GM21381 (cell line): ENCODE measurements around the gene FLAD1.

Experiments
- ATAC-seq: cut with Tn5 transposase; IDR thresholded peaks from one replicate; pipeline ENCODE4 v1.9.1; 2021; ENCODE audit warnings: mild to moderate bottlenecking, moderate library complexity; ENCODE audit not compliant: unreplicated experiment

The FLAD1 gene

DNA sequence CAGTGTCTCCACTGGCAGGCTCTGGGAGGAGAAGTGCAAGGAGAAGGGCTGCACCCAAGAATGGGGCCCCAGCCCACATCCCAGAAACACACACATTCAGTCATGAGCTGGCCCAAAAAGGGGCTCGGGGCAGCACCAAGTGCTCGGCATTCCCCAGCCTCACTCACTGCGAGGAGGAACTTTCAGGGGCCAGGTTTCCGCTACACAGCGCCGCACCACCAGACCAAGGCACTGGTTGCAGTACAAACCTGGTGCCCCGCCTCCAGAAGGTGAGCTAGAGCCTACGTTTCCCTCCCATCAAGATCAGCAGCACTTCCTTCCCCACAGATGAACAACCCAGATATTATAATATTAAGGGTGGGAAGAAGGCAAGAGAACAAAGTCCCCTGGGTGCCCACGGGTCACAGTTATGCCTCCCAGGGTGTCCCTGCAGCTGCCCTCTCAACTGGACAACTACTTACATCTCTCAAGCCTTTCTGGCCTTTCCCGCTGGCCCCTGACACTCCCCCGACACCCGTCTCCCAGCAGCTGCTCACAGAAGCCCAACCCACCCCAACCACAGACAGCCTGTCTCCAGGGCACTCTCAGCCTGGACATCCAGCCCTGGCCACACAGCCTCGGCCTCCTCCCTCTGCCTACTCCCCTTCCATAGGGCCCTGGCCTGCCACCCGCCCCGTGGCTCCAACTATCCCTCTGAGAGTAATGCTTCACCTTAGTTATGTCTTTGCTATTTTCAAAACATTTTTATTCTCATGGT, 31.1 kb upstream of the FLAD1 start:
- ATAC-seq = no peak

GRCh38 chr1:154952664-154953063, 30.5 kb upstream of the FLAD1 start:
- ATAC-seq = no peak

GRCh38 chr1:154953611-154954038, 29.5 kb upstream of the FLAD1 start:
- ATAC-seq = no peak

- no peak for ATAC-seq
Measured at GRCh38 chr1:154954541-154954940, 28.6 kb upstream of the FLAD1 start.

DNA sequence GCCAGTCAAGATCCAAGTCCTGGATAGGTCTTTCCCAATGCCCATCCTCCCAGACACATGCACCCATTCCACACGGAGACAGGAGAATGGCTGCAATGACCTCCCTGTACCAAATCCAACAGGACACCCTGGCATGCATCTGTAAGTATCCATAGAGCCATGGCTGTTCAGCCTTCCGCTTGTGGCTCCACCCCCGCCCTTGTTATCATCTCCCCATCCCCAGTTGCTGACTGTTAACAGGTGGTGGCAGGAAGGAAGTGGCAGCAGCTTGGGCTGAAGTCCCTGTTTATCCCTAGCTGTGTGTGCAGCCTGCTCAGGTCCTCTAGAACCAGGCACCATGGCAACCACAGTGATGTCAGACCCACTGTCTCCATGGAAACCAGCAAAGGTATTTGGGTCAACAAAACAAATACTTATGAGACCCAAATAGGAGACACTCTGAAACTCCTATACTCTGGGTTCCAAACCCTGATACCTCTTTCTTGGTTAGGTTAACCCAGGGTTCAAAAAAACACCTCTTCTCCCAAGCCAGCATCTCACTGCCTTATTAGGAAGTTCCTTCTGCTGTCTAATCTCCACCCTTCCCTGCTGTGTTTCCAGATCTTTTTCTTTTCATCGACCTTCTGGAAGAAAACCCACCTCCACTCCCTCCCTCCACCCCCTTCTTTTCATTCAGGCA, 28.0 kb upstream of the FLAD1 start:
- peak; percentile 56 for ATAC-seq

DNA sequence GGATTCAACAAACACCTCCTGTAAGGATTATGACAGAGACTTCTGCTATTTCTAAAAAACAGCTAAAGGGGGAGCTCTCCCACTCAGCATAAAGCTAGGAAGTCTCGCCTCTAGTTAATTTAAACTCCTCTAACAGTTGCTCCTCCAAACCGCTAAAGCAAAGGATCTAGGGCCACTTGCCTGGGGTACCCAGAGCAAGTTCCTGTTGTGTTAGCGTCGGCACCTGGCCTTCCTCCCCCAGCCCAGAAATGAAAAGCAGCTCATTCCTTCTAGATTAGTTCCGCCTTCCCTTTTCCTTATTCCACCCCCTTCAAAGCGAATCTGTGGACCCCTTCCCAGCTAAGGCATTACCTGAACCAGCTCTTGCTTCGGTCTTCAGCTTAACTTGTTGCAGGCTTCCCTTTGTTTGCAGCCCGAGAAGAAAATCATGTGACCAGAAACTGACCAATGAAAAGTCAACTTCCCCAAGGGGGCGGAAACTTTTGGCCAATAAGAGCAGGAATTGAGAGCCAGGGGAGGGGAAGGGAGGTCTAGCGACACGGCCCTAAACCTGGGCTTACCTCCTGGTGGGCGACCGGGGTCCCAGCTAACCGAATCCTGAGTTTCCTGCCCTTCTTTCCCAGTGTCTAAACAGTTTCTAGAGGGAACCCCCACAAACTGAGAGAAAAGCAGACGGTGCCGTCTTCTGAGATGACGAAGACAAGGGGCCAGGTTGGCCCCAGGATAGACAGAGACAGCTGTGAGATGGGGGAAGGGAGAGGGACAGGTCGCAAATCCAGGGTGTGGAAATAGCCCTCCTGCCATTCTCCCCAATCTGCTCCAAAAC, 27.2 kb upstream of the FLAD1 start, which contains the start of gene PBXIP1:
Gene PBXIP1, minus strand, starts transcription at position 382 of the 826 bp plus-strand sequence. CDS start 2,378 bp downstream, outside the sequence.
- peak; percentile 49 for ATAC-seq

DNA sequence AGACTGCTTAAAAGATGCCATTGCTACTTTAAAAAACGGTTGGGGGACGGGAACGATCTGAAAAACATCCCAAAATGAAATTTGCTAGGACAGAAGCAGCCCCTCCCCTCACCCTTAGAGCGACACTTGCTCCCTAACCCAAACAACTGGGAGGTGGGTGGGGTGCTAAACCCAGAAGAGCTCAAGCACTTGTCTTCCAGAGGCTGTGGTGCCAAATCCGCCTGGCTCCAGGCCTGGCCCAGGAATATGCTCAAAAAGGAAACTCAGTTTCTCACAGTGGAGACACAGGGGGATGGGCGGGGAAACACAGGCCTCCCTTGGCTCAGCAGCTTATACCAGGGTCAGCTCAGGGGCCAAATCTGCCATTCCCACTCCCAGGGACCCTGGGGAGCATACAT, 26.6 kb upstream of the FLAD1 start:
- ATAC-seq = no peak

- no peak for ATAC-seq
Measured at GRCh38 chr1:154957091-154957657, 26.0 kb upstream of the FLAD1 start.

- no peak for ATAC-seq
Measured at GRCh38 chr1:154958036-154958435, 25.1 kb upstream of the FLAD1 start.

DNA sequence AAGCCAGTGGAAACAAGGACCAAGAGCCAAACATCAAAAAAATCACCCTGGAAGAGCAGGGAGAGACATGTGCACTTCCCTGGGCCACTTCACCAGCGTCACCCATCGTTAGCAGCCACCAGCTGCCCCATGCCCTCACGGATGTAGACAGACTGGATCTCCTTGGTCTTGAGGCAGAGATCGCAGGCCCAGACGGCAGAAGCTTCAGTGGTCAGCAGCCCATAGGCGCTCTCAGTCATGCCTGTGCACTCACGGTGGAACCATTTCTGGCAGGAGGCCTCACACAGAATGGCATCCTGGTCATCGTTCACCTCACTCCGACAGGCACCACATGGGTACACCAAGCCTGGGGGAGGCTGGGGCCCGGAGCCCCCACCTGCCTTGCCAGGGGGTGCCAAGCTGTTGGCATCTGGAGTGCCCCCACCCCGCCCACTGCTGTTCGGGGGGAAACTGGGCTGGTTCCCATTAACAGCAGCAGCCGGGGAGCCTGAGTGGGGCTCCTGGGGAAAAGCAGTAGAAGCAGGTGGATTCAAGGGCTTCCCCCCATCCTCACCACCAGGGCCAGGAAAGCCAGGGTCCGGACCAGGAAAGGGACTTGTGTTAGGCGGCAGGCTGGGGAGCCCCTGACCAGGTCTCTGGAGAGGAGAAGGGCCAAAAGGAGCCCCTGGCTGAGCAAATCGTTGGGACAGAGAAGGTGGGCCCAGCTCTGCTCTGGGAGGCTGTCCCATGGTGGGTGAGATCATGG, 24.3 kb upstream of the FLAD1 start:
- ATAC-seq = no peak

- no peak for ATAC-seq
Measured at GRCh38 chr1:154959426-154959780, 23.7 kb upstream of the FLAD1 start.

- ATAC-seq = no peak
Measured at GRCh38 chr1:154960446-154961136, 22.6 kb upstream of the FLAD1 start.

- peak; percentile 70 for ATAC-seq
Measured at GRCh38 chr1:154961207-154962155, 21.7 kb upstream of the FLAD1 start, which contains the start of gene PYGO2. PYGO2 (minus strand) TSS chr1:154961782; CDS start chr1:154961576, 206 bp downstream.

DNA sequence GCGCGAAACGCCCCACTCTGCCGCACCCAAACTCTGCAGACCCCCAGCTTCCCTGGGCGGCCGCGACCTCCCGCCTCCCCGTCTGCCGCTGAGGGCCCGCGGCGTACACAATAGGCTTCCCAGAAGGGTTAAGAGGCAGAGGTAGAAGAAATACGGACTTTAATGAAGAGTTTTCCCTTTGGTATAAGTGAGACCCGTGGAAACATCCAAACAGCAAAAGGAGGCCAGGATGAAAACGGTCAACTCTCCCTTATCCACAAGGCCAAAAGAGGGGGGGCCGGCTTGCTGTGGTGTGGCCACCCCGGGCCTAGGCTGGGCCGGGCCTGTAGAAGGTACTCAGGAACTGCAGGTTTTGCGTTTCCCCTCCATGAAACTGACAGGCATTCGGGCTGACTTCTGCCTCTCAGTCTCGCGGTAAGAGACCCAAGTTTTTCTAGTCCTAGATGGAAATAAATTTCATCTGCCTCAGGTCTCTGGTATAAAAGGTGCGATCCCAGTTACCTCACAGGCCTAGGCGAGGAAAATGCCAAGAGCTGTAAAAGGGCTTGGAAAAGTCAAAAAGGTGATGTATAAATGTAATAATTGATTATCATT, 20.9 kb upstream of the FLAD1 start:
- no peak for ATAC-seq

DNA sequence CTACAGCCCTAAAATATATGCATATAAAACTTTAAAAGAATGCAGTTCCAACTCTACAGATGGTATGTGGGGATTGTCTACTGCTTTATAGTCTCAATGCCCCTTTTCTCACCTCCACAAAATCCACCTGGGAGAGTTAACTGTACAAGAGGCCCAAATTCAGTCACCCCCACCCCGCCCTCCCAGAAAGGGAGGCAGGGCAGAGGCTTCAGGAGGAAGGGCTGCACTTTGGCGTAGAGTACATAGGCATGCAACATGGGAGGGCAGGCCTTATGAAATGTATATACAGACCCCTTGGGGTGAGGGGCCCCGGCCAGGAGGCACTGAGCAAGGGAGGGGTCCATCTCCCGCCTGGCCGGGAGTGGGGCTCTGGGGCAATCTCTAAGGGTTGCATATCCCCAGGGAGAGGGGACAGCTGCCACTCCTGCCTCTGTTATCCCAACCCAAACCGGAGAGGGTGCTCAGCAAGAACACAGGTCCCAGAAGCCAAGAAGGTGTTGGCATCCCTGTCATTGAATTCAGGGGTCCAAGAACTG, 20.3 kb upstream of the FLAD1 start:
- ATAC-seq = no peak

DNA sequence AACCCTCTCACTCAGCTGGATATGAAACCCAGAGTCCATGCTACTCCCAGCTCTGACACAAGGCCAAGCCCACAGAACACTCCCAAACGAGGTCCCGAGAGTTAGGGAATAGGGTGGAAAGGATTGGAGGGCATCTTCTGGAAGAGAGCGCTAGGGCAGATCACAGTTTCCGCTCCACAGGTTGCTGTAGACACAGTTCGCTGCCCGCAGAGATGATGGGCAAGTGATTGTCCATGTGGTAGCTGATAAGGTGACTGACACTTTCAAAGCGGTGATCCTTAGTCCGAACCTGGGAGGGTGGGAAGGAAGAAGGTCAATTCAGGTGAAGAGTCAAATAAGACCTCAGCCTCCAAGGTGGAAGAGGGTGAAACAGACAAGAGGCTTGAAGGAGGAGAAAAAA, 19.5 kb upstream of the FLAD1 start:
- ATAC-seq = no peak

GRCh38 chr1:154964359-154964758, 18.8 kb upstream of the FLAD1 start:
- ATAC-seq = no peak

DNA sequence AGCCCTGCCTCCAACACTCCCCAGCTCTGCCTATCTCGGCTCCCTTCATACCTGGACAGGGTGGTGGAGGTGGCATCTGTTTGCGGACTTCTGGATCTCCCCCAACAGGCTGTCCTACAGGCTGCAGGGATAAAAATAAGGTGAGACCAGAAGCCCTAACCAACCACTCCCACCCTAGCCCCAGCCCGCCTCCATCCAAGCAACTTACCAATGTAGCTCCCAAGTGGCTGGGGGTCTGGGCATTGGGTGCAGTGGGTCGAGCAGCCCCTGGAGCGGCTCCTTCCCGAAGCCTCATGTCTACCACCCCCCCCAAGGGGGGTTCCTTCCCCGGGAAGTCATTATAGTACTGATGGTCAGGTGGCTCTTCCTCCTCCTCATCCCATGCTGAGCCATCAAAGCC, 17.0 kb upstream of the FLAD1 start:
- no peak for ATAC-seq
